ENCODE results near the gene MKRN3.
"Not testable (repeated sequence)": the region's sequence is repeated elsewhere in the genome, so short reads cannot be mapped to it uniquely, and the experiment has no call there.

Gene MKRN3

DNA sequence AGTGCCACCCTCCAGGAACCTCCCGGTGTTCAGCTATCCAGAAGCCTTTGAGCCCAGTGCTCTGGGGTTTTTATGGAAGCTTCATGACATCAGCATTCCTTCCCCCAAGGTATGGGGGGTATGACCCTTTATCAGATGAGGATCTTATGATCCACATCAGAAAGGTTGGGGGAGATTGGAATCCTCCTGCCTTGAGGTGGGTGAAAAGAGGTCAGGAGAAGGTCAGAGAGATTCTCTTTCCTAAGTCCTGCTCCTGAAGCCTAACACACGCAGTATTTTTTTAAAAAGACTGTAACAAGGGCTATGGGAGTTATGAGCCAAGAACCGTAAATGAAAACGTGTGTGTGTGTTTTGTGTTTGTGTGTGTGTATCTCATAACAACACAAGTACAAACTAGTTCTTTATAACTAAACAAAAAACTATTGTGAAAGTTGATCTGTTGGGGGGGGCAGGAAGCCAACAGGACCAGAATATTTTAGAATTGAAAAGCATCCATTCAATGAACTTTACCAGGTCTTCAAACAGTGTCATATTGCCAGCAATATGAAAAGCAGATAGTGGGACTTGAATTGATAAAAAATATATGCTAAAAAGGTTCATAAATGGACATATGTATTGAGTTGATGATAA lies 13.2 kb downstream of the MKRN3 start:
- in situ Hi-C loops (cut with MboI; ENCODE audit: low sequenced_read_pairs) = no loop called here

DNA sequence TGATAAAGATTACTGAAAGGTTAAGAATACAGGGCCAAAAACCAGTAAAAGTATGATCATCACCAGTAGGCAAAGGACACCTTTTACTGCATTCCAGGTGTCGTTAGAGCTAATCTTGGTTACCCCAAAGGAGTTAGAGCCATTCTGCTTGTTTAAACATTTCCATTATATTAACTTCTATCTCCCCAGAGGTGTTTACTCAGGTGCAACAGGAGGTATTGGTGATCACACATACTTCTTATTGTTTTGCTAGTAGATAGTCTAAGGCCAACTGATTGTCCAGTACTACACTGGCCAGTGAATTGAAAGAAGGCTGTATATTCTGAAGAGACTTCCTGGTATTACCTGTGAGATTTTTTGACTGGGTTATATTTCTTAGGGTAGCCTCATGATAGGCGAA lies 22.8 kb downstream of the MKRN3 start:
- in situ Hi-C loops (cut with MboI; ENCODE audit: low sequenced_read_pairs) = no loop called here

DNA sequence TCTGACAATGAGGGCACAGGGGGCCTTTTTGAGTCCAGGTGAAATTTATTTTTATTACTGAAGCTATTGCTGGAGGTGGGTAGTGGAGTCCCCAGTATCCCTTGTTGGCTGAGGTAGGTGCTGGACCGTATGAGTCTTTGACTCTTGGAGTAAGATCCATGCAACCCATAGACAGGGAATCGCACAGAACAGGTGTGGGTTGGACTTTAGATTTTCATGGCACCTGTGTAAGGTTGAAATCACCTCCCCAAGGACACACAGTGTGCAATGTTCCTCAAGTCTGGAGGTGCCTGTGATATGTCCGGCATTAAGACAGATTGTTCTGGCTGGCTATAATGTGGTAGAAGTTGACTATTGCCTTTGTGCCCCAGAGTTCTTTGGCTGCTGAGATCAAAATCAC lies 23.5 kb downstream of the MKRN3 start:
- in situ Hi-C loops (cut with MboI; ENCODE audit: low sequenced_read_pairs) = no loop called here

DNA sequence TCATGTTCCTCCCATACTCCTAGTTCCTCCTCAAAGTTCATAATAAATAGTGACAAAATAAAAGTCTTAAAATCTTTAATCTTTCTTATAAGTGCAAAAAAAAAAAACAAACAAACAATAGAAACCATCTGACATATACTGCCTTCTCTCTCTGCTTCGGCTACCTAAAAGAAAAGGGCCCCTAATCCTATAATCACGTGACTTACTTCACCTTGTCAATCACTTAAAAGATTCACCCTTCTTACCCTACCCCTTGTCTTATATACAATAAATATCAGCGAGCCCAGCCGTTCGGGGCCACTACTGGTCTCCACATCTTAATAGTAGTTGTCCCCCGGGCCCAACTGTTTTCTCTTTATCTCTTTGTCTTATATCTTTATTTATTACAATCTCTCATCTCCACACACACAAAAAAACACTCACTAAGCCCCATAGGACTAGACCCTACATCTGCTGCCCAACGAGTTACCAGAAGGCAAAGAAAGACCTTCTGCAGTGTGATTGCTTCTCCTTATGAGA lies 28.8 kb downstream of the MKRN3 start:
- in situ Hi-C loops (cut with MboI; ENCODE audit: low sequenced_read_pairs) = no loop called here

DNA sequence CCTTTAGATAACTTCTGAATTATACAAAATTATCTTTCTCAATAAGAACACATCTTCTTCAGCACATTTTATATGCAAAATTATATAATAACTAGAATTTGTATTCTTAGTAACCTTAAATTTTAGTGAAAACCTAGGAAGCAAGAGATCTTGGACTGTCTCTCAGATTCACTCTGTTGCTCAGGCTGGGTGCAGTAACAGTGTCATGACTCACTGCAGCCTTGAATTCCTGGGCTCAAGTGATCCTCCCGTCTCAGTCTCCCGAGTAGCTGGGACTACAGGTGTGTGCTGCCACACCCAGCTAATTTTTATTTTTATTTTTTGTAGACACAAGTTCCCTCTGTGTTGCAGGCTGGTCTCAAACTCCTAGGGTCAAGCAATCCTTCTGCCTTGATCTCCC lies 29.9 kb downstream of the MKRN3 start:
- in situ Hi-C loops (cut with MboI; ENCODE audit: low sequenced_read_pairs) = no loop called here

DNA sequence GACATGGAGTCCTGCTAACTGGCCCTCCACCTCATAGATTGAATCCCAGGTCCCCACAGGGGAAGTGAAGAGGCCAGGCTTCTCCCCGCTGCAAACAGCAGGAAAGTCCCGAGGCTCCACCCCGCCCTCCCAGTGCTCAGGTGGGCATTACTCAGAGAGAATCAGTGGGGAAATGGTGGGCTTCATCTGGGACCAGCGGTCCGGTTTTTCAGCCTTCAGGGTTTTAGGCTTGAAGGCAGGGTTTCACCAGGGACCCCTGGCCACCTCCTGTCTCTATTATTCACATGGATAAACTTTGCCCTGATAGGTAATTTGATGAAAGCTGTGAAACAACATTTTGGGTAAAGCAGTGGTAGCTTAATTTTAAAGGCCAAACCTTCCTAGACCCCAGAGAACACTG lies 31.3 kb downstream of the MKRN3 start:
- in situ Hi-C loops (cut with MboI; ENCODE audit: low sequenced_read_pairs) = no loop called here

DNA sequence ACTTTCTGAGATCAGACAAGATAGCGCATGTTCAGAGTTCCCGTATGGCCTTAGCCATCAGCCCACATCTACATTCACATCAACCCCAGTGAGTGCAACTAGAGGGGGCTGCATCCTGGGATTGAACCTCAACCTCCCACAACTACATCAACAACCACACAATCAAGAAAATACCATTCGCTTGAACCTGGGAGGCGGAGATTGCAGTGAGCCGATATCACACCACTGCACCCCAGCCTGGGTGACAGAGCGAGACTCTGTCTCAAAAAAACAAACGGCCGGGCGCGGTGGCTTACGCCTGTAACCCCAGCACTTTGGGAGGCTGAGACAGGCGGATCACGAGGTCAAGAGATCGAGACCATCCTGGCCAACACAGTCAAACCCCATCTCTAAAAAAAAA lies 31.8 kb downstream of the MKRN3 start:
- in situ Hi-C loops (cut with MboI; ENCODE audit: low sequenced_read_pairs) = not testable (repeated sequence)

DNA sequence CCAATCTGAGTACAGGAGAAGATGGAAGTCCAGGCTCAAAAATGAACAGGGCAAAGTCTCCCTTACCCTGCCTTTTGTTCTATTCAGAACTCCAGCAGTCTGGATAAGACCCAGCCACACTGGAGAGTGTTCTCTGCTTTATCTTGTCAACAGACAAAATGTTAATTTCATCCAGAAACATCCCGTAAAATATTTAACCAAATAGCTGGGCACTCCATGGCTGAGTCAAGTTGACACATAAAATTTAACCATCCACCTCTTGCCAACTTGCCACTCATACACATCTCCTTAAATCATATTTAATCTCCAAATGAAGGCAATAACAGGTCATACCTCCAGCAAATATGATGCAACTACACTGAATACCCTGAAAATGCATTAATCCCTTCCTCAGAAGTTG lies 33.6 kb downstream of the MKRN3 start:
- in situ Hi-C loops (cut with MboI; ENCODE audit: low sequenced_read_pairs) = no loop called here

DNA sequence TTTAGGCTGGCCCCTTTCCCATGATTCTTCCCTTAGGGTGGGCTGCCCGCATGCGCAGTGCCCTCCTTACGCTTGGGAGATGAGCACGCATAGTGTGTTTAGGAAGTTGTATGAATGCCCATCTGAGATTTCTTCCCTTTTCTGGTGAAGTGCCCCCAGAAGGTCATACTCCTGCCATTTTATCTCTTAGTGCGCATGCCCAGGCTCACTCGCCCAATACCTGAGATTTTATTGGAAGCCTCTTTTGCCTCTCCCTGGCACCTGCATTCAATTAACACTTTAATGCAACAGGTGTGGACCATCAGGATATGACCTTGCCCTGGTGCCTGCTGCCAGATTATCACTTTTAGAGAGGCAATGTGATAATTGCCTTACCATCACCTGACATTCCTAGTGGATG lies 36.6 kb downstream of the MKRN3 start:
- in situ Hi-C loops (cut with MboI; ENCODE audit: low sequenced_read_pairs) = no loop called here

DNA sequence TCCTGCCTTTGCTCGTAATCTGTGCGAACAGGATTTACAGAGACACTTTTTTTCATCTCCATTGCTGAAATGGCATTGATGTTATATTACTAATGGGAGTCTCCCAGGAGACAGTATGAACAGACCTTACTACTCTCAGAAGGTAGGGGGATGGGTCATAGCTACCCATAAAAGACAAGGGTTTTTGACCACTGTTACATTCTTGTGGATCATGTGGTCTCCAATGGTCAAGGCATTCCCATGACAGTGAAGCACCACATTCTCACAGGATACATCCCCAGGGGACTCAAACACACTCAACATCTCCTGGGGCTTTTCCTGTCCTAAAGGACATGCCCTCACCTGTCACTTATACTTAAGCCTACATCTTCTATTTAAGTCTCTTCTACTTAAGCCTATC lies 40.8 kb downstream of the MKRN3 start:
- in situ Hi-C loops (cut with MboI; ENCODE audit: low sequenced_read_pairs) = no loop called here

DNA sequence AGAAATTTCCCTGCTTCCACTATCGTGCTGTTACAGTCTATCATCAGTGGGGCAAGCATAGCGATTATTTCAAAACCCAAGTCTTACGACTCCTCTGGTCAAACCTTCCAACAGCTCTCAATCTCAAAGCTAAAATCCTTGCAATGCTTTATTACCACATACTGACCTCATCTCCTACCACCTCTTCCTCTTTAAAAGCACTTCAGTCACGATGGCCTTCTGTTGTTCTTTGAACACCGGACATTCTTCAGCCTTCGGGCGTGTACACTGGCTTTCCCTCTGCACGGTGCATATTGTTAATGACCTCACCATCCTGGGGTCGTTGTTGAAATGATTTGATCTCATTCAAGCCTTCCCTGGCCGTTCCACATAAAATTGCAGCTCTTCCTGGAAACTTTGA lies 51.1 kb downstream of the MKRN3 start:
- in situ Hi-C loops (cut with MboI; ENCODE audit: low sequenced_read_pairs) = no loop called here
